Stimulated activated CD4-positive, alpha-beta T cell treated with anti-CD3 and anti-CD28 coated beads, Interleukin-4, amount 100 ng/mL, for 24 hours (primary cell): ENCODE measurements around the gene CXorf38.

Experiments used
- DNase-seq: peaks from one replicate; pipeline ENCODE4 v3.0.0-alpha.2; 2020

CXorf38 gene, protein sequence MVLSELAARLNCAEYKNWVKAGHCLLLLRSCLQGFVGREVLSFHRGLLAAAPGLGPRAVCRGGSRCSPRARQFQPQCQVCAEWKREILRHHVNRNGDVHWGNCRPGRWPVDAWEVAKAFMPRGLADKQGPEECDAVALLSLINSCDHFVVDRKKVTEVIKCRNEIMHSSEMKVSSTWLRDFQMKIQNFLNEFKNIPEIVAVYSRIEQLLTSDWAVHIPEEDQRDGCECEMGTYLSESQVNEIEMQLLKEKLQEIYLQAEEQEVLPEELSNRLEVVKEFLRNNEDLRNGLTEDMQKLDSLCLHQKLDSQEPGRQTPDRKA

DNA sequence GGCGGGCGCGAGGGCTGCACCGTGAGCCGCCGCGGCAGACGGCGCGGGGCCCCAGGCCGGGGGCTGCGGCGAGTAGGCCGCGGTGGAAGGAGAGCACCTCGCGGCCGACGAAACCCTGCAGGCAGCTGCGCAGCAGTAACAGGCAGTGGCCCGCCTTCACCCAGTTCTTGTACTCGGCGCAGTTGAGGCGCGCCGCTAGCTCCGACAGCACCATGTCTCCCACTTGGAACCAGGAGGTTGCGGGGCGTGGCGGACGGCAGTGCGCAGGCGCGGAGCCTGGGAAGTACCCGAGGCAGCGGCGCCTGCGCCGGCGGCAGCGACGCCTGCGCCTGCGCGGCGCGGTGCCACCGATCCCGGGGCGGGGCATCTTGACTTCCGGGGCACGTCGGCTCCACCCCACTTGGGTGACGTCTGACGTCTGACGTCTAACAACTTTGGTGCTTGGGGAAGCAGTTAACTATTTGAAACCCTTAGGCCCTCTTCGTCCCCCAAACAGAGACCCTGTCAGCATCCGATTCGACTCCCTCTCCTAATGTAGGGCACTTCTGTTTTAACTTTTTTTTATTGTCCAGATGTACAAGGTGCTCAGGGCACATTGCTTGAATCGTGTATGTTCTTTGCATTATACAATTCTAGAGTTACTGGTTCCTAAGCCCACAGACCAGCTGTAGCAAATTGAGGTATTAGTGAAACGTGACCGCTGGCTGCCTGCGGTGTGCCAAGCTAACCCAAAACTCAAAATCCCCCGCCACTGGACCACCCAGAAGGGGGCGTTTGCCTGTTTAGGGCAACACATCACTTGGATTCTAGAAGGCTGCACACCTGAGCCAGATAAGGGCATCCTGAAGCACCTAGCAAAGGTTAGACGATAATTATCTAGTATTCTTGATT lies at the start of gene CXorf38:
TSS of gene CXorf38 (minus strand) at position 255 of the 891 bp plus-strand sequence. CDS start at position 214, 41 bp downstream.
- peak; percentile 90 for DNase-seq

GRCh38 chrX:40694802-40695201 lies 47.4 kb upstream of the CXorf38 start:
- no peak for DNase-seq

DNA sequence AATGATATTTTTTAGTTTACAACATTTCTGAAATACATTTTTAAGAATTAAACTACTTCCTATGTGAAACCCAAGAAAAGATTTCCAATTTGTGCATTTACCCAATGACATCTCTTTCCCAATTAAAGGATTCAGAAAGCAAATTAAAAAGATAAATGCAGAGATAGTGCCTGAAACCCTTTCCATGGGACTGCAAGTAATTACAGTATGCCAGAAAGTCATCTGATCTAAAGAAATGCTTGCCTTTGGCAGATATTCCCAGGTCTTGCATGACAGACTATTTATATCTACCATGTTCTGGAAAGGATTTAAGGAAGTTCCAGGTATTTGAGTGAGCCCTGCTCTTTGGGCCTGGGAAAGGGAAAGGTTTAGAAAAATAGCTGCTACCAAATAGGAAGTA lies 41.6 kb upstream of the CXorf38 start:
- DNase-seq, result no peak

GRCh38 chrX:40687169-40687568 lies 39.8 kb upstream of the CXorf38 start:
- no peak for DNase-seq

DNA sequence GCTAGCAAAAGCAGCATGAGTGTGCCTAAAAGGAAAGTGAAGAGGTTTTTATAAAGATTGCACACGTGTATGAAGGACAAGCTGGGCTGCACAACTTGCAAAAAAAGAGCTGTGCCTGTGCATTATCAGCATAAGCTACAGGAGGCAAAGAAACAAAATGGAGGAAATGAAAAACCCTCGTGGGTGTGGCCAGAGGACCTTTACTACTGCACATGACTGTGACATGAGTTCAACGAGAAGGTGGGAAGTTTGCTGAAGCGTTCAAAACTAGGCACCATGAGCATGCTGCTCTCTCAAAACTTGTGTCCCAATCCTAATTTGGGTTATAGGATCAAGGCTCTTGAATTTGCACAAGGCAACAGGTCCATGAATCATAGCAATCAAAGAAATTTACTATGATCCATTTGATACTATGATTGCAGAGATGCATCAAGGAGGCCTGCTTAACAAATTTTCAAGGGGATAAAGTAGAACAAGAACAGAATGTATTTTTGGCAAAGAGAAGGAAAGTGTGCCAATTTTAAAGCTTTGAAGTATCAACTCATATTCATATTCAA lies 38.1 kb upstream of the CXorf38 start:
- no peak for DNase-seq

DNA sequence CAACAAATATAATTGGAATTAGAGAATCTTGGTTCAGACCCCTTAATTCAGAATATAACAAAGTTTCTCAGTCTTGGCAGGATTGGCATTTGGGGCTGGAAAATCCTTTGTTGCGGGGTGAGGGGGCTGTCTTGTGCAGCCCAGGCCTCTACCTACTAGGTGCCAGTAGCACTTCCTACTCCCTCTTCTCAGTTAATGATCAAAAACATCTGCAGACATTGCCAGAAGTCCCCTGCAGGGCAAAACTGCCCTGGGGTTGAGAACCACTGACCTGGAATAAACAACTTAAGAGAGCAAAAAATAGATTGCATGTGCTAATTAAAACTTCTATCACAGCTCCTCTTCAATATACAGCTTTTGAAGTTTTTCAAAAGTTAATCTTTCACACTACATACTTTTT lies 36.7 kb upstream of the CXorf38 start:
- no peak for DNase-seq

- DNase-seq, result no peak
Observed at GRCh38 chrX:40683245-40683644, 35.9 kb upstream of the CXorf38 start.

- DNase-seq, result no peak
Observed at GRCh38 chrX:40671126-40671525, 23.8 kb upstream of the CXorf38 start.

GRCh38 chrX:40663880-40664630 lies 16.7 kb upstream of the CXorf38 start:
- no peak for DNase-seq

- no peak for DNase-seq
Observed at GRCh38 chrX:40663078-40663740, 15.8 kb upstream of the CXorf38 start.

DNA sequence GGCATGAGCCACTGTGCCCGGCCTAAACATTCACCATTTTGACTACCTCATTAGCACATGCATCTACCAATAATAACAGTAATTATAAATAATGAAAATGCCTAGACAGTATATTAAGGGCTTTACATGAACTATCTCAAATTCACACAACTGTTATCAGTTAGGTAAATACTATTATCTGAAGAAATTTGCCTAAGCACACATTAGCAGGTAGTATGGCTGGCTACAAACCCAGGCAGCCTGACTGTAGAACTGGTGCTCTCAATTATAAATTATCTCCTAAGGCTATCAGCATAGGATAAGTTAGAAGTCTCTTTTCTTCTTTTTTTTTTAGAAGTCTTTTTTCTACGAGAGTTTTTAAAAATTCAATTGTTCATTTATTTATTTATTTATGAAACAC lies 14.1 kb upstream of the CXorf38 start:
- DNase-seq, result no peak

- no peak for DNase-seq
Observed at GRCh38 chrX:40660381-40660780, 13.0 kb upstream of the CXorf38 start.

DNA sequence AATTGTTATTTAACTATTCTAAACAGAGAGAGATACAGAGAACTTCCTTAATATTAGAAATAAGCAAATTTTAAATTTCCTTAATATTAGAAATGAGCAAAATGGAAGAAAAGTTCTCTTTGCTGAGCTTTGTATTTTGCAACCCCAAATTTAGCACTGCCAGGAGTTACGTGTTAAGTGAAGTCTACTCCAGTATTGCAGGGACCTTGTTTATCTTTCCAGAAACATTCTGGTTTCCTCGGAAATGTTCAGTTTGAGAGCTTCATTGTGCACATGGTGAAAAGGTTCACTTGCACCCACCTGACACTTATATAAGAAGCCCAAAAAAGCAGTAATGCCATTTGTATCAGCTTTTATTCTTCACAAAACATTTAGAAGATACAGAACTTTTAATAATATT lies 6.2 kb upstream of the CXorf38 start:
- DNase-seq, result no peak

GRCh38 chrX:40652664-40653063 lies 5.3 kb upstream of the CXorf38 start:
- no peak for DNase-seq

- DNase-seq, result peak; percentile 72
Observed at GRCh38 chrX:40651620-40652223, 4.4 kb upstream of the CXorf38 start.

GRCh38 chrX:40646489-40647306 lies 663 bp downstream of the CXorf38 start:
- peak; percentile 27 for DNase-seq

DNA sequence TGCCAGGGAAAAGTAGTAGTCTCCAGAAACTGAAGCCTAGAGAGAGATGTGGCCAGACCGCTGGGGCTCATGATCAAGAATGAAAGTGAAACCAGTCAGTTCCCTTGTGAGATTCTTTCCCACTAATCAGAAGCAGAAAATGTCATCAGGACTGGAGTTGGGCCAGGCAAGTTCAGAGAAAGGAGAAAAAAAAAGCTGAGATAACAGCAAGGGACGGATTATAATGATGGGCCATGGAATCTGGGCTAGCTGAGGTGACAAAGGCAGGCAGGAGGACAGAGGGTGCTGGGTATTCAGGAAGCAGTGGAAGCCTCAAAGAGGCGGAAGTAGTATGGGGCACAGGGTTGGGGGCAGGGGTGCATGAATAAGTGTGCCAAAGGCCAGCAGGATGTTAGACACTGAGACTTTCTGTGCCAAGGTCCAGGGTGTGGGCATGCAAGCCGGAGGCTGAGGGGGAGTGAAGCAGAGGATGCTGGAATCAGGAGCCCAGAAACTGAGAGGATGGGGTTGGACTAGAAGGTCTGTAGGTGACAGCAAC lies 2.5 kb downstream of the CXorf38 start:
- DNase-seq, result peak; percentile 23

- no peak for DNase-seq
Observed at GRCh38 chrX:40644176-40644575, 3.2 kb downstream of the CXorf38 start.

DNA sequence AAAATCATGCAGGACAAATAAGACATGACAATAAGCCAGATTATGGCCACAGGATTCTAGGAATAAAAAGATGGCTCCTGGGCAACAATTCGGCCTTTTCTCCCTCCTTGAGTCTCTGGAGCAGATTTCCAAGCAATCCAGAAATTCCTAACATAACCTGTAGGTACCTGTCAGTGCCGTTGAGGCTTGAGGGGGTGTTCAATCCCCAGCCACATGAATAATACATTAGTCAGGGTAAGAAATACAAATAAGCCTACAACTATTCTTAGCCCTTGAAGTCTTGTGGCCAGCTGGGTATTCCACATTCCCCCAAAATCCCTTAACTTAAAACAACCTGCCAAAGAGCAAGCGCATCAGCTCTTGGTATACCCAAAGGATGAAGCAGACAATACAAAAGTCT lies 9.7 kb downstream of the CXorf38 start:
- no peak for DNase-seq

- DNase-seq, result no peak
Observed at GRCh38 chrX:40632199-40632598, 15.2 kb downstream of the CXorf38 start.

DNA sequence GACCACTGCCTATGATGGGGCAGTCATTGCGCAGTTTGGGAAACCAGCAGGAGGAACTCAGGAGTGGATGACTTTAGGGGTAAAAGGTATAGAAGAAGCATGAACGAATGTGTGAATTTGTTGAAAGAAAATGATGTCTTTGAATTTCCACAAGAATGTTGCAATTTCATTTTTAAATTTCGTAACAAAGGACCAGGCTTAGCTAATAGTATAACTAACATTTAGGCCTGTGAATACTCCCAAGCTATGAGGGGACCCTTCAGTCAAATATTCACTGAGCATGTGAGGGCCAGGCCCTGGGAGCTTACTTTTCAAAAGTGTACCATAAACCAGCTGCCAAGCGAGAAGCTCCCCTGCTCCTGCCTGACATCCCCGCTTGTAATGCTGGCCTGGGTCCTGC lies 18.9 kb downstream of the CXorf38 start:
- DNase-seq, result no peak
